OCI-M2 (cell line): ENCODE data around the gene NPTN.

Experiments
- DNase-seq: peaks from one replicate; lab custom pipeline; 2025; ENCODE audit not compliant: unreplicated experiment; lab: John Stamatoyannopoulos, UW

NPTN gene

DNA sequence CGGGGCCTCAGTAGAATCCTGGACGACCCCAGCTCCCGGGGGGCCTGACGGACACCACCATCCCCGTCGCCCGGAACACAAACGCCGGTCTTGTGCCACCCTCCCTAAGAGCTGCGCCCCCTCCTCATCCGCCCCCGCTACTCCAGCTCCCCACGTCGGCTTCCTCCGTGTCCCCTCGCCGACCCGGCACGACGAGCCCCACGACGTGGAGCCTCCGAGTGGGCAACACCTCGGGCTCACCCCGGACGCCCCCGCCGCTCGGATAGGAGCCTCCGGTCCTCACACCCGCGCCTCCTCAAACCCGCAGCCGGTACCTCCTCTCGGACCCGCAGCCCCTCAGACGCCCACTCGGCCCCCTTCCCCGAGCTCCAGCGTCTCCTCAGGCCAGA lies 525 bp downstream of the NPTN start:
- no peak for DNase-seq

DNA sequence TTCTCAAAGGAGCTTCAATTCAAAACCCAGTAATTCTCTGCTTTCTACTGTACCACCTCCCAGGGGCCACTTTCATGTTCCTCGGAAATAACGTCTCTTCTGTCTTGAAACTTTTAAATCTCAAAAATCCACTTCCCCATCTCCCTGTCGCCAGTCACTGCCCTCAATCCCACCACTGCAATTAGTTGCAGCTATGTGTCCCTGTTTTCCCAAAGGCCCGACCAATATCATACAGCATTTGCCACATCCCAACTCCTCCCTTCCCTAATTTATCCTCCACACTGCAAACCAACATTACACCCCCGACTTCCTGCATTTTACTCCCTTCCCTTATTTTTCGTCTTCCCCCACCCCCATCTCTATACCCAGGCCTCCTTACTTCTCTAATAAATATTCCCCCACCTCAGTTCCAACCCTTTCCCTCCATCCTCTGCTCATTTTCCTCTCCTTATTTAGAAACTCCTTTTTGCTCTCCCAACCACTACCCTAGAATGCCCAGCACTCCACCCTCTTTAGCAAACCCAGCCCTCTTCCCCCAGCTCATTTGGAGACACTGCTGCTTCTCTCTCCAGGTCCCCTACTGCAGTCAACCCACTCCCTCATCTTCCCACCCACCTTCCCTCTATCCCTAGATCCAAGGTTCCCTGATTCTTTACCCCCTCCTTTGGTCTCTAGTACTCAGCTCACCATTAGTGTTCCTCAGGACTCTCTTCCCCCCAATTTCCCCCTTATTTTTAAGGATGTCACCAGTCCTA lies 1.1 kb downstream of the NPTN start:
- no peak for DNase-seq

DNA sequence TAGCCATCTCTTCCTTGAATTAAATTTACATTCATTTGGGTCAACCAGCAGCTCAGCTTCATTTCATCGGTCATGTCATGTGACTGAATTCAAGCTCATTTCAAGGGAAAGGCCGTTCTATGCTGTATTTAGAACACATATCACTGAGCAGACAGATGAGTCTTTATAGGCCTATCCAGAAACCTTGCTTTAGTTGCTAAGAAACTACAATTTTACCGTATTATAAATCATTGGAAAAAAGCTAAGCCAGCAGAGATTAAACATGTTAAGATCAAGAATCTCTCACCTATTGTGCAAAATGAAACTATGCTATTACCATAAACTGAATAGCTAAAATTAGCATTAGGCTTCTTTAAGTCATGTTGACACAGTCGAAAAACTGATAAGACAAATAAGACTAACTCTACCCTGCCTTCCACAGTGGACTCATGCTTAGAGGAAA lies 2.2 kb downstream of the NPTN start:
- no peak for DNase-seq

DNA sequence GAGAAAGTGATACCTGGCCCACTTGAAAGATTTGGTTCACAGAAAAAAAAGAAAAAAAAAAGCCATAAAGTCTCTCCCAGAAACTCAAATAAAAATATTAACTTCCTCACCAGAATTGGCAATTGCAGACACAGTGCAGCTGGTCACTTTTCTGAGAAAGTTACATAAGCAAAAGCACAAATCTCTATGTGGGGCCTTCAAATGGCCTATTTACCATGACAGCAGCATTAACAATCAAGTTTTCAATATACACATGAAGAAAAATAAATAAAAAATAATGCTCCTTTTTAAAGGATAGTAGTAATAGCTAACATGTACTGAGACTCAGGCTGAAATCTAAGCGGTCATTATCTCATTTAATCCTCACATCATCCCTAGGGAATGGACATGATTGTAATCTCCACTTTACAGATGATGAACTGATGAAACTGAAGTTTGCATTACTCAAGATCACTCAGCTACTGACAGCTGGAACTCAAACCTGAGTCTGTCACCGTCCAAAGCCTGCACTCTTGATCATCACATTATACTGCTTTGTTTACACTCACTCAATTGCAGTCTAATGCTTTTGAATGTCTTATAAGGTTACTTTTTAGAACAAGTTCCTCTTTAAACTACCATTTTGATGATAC lies 3.3 kb downstream of the NPTN start:
- no peak for DNase-seq

DNA sequence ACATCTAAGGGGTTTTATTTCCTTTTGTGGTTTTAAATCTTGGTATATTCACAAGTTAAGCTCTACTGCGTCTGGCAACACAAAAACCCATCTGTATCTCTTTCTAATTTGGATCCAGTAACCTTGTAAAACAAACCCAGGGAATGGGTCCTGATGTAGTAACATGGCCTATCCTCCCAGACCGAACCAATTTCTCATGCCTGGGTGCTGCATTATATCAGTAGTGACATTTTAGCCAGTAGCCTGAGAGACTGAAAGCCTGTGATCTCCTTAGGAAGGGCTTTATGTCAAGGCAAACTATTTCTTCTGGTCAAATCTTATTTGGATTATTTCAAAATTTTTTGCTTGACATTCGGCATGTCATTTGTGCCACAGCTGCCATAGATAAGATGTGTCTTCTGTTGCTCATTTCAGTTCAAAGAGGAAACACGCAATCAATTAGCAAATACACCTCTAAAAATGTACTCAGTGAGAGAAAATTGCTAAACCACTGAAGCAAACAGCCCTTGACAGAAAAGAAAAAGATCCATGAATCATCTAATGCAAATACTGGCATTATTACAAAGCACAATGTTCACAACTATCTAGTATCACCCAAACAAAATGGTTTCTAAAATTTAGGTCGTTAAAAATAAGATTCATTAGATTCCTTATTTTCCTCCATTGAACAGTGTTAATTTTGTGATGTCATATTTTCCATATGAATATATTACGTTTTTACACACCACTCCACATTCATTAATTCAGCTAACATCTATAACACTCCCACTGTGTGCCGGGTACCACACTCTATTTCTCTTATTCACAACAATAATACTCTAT lies 4.0 kb downstream of the NPTN start:
- no peak for DNase-seq

DNA sequence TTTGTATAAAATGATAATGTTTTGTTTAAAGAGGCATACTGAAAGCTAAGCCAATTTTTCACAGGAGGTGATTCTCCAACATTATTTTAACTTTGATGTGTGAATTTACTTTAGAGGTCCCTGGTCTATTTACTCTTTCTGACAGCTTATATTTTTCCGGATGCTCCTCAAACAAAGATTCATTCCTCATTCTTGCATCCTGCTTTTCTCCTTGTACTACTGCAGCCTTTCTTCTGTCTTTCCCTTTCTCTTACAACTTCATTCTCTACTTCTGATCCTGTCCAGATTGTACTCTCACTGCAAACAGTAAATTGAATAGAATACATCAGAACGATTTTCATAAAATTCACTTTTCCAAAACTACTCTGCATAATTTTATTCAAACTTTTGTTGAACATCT lies 5.1 kb downstream of the NPTN start:
- DNase-seq: no peak

DNA sequence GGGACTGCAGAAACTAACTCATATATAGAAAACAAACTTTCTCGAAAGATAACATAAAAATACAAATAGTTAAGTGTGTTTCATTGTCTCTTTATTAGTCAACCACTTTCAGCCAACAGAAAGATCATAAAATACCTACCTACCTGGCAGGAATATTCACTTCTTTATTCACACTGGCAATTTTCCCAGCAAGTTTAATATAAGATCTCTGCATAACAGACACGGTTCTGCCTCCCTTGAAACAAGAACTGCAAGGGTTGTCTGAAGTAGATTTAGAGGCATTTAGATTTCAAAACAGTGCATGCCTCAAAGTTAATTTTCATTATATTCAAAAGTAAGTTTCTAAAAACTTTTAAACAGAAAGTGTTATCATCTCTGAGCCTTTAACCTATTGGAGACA lies 7.1 kb downstream of the NPTN start:
- DNase-seq: no peak

DNA sequence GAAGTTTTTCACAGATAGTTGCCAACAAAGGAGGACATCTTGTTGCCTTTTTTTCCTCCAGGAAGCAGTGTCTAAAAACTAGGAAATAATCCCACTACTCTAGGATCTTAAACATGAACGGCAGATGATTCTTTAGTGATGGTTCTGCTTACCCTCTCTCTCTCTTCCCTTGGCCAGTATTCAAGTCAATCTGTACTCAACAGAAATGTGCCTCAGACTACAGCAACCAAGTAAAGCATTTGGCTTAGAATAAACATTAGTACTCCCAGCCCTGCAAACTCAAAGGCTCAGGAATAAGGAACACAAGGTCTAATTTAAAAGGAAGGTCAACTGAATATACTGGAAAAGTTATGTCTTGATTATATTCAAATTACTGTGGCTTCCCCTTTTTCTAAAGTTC lies 8.7 kb downstream of the NPTN start:
- DNase-seq: no peak

DNA sequence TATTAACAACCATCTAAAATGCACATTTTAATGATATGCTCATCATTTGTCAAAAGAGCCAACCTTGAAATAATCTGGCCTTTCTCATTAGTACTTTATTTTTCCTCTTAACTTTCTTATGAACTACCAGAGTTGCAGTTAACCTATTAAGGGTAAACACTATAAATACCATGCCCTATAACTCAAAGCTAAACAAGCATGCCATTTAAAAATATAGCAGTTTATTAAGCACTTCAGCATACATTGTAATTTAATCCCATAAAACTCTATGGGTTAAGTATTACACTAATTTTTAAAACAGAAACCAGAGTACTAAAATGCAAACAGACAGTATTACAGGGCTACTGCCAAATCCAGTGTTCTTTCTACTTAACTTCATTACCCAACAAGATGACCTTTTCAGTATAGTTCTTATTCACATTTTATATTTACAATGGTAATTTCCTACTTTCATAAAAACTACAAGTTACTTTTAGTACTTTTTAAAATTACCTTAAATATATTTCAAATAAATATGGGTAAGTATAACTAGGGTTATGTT lies 11.8 kb downstream of the NPTN start:
- no peak for DNase-seq

DNA sequence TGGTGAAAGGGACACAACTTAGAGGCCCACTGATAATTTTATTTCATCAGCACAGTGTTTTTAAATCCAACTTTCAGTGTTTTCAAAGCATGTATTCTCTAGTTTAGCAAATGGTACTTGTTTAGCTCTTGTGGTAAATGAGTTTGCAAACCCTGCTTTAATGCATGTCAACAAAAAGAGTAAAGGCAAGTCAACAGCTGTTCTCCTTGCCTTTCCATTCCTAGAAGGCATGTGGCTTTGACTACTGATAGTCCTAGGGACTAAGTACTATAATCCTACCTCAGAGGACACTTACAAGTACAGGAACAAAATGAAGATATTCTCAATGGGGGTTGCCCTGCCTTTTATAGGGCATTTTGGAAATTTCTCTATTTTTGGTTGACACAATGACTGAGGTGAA lies 13.1 kb downstream of the NPTN start:
- no peak for DNase-seq

DNA sequence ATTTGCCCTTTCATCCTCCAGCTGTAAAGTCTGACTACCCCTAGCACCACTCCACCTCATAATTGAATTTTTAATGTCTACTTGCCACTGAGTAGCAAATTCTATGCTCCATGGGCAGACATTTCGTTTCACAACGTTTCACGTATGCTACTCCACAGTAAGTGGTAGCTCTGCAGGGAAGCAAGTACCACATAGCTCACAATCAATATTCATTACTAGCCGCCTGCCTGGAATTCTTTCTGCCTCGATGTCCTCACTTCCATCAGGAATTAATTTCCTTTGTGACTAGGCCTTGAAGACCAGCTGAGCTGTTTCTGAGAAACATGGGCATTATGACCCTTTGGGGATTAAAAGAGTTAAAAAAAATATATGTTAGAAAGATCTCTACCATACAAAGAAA lies 15.3 kb downstream of the NPTN start:
- no peak for DNase-seq

DNA sequence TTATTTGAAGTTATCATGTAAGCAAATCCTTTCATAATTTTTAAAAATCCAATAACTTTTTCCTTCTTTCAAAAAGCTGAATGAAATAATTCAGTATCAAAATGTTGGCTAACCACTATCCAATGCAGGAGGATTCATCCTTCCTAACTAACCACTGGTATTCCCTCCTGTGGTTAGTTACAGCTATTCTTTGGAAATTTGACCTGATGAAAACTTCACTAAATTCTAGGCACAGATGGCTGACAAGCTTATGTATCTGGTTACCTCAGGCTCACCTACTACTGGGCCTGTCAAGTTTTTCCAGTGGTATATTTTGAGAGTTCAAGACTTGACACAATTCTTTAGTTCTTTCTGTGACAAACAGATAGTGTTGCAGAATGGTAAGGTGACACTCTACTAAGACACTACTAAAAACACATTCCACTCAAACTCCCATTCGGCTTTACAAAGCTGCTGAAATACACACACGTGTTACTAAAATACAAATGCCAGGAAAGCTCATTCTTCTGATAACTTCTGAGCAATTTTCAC lies 15.8 kb downstream of the NPTN start:
- no peak for DNase-seq

DNA sequence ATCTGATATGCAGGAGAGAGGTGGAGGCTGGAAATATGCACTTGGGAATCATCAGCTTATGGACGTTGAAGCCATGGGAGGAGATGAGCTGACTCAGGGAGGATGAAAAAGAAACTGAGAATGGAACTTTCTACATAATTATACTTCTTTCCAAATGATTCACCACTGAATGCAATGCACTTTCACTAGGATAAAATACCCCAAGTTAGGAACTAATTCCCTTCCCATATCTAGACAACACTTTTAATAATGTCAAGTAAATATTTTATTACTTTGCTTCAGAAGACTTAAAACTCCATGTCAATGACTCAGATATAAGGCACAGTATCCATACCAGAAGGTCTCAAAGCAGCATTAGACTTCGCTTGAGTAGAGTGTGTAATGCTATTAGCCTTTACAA lies 24.2 kb downstream of the NPTN start:
- DNase-seq: no peak

DNA sequence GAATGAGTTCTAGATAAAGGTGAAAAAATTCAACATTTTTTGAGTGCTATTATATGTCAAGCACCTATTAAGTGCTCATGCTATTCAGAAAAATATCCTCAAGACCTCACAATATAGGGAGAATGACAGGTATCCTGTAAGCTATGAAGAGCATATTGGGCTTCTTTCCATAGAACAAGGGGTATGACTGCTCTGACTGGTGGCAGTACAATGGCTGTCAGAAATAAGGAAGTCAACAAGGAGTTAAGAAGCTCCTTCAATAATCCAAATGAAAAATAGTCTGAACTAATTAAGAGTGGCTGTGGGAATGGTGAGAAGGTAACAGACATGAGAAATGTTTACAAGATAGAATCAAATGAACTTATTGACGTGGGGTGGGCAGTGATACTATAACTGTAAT lies 24.7 kb downstream of the NPTN start:
- DNase-seq: no peak

DNA sequence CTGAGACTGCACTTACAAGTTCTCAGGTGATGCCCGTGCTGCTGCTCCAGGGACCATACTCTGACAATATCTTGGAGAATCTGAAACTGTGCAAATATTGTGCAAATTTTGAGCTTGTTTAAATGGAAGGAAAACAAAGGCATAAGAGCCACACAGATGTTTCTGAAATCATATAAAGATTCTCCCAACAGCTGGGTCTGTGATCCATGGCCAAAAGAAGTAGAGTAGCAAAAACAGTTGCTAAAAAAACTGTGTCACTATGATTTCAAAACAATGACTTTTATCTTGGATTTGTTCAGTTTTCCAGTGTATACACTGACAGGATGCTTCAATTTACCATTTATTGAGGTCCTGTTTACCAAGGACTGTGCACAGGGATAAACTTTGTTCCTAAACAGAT lies 25.3 kb downstream of the NPTN start:
- no peak for DNase-seq

DNA sequence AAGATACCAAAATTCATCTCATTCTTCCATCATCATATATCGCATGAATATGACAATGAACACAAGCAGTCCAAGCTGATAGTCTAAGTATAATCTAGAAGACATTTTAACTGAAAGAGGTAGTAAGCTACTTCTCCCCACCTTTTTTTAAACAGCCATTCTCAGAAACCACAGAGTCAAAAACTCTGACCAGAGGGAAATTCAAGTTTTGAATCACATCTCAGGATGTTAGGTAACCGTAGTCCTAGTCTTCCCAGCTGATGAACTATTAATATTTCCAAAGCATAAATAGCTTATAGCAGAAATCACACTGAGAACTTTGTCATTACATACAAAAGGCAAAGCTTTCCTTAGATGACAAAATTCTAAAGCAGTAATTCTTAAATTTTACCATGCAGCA lies 25.8 kb downstream of the NPTN start:
- no peak for DNase-seq

DNA sequence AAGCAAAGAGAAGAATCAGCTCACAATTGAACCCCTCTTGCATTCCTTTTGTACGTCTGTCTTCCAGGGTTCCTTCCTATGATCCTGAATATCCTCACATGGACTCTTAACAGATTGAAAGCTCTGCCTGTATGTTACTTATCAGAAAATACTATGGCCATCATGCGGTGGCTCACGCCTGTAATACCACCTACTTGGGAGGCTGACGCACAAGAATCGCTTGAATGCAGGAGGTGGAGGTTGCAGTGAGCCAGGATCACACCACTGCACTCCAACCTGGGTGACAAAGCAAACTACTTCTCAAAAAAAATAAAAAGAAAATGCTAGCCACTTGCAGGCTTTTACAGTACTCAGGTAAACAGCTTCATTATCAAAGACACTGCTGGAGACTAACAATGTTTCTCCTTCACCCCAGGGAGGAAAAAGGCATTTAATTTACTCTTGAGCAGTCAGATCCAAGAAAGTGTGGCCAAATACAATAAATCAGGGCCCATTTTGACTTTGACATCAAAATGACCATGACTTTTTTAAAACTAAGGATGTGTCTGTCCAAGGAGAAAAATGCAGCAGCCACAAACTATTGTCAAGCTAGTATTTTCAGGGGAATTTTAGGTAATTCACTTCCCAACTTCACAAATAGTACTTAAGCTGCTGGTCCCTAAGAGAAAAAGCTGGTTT lies 27.3 kb downstream of the NPTN start:
- no peak for DNase-seq

DNA sequence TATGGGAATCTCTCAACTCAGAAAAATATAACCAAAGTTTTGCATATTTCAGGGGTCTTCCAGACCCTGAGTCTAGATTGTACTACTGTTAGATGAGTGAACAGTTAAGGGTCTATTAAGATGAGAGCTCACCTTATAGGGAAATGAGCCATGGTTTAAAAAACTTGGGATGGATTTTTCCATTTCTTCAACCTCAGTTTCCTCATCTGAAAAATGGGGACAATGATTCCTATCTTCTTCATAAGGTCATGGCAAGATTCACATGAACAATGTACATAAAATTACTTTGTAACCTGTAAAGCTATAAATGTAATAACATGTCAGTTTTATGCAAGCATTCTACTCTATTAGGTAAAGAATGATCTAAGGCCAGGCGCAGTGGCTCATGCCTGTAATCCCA lies 28.7 kb downstream of the NPTN start:
- no peak for DNase-seq

DNA sequence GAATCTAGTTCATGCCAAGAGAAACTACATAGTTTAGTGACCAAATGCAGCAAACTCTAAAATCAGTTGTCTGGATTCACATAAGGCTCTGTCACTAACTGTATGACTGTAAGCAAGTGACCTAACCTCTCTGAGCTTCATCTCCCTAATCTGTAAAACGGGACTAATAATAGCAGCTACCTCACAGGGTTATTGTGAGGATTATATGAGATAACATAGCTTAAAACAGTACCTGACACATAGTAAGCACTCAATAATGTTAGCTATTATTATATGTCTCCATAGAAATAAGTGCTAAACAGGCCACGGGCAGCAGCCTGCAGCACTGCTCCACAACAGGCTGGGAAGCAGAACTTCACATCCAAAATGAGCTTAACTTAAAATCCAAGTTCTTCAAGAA lies 30.2 kb downstream of the NPTN start:
- DNase-seq: no peak

DNA sequence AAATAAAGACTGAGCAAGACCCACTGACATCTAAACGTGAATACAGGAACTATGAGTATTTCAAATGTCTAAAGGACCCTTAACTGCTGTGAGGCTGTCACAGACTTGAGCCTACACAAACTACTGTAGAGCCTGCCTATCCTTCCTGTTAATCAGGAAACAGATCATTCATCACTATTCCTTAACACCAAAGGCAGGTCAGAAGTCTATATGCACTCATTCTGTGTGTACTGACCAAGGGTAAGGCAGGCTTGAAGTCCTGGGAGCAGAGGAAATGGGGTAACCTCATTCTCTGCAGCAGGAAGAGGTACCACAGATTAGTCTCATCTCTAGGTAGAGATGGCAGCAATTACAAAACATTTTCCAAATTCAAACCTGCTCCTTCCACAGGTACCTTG lies 30.7 kb downstream of the NPTN start:
- no peak for DNase-seq
